Measurements from ENCODE around the gene GMDS. TPM values are rescaled to one million over a fixed set of nuclear protein-coding genes. Genes with fewer than 3 reads are reported as not detected.

GMDS gene
- polyA plus RNA-seq, 1 of the 3 experiments (the other 2 are of a cell fraction), result 12.3 TPM

GRCh38 chr6:2038092-2038491, 207.3 kb downstream of the GMDS start:
- peak; percentile 59 for DNase-seq
- peak overlapping the region; percentile 38; the same call in 1 of the 2 replicates for H3K4me2 ChIP-seq
- no peaks in the 10 kb centered on the region for H3K9me3 ChIP-seq
- CTCF ChIA-PET, result interaction anchor here (0.6 to 1.5 kb wide), 9 partner anchors 8 to 426 kb away, joined by 3 to 6 read pairs (median 4); no protein-coding TSS in a partner anchor
- no peaks in the 10 kb centered on the region for H3K27me3 ChIP-seq (ENCODE audit: insufficient read depth)
- H3K36me3 ChIP-seq (replicated peaks in 1 of 2; ENCODE audit: control insufficient read depth in 1 of 2, insufficient read depth in 2 of 2, low read length in 1 of 2), result no peaks in the 10 kb centered on the region
- H3K79me2 ChIP-seq (ENCODE audit: insufficient read depth), result no peaks in the 10 kb centered on the region
- H4K20me1 ChIP-seq (ENCODE audit: insufficient read depth), result no peaks in the 10 kb centered on the region
- WGBS (ENCODE audit: low lambda C conversion rate), result 27% methylated on average over 8 of the region's 8 CpGs
- H3F3A ChIP-seq (replicated peaks; ENCODE audit: insufficient read depth), result no peaks in the 10 kb centered on the region
- no peaks in the 10 kb centered on the region for H3K9me2 ChIP-seq
- peaks cover 0 to 10% of the 10 kb centered on the region in 2 experiments; a peak in 2 of 4 replicates for H3K4me1 ChIP-seq (ENCODE audit: control insufficient read depth in 1 of 2, insufficient read depth in 2 of 2, low read depth in 1 of 2, low read length in 1 of 2)
- H3K4me3 ChIP-seq (ENCODE audit: low read depth in 2 of 2, low read length in 1 of 2), result no peak overlapping the region
- no peak overlapping the region for H3K9ac ChIP-seq
- POLR2A ChIA-PET, result no interaction called here
- H2AFZ ChIP-seq (ENCODE audit: low read depth), result no peak overlapping the region
- H3K27ac ChIP-seq (ENCODE audit: low read depth in 2 of 2, low read length in 1 of 2), result peak overlapping the region; percentile 3 to 55; a peak in 3 of 4 replicates
- TF ChIP-seq GABPA (IDR thresholded peaks at IDR 0.05; ENCODE audit: low read depth) (no peak), MAX (IDR thresholded peaks at IDR 0.05; ENCODE audit: low read depth) (peak; percentile 54; the same call in 1 of the 2 replicates), ELF1 (IDR thresholded peaks at IDR 0.05) (no peak), FOSL2 (IDR thresholded peaks at IDR 0.05; ENCODE audit: borderline replicate concordance, low read depth) (peak; percentile 33; the same call in 1 of the 2 replicates), EP300 (IDR thresholded peaks at IDR 0.05; ENCODE audit: borderline replicate concordance in 1 of 2, low read depth in 1 of 2, low read length in 1 of 2) (peak; percentile 40 to 89; a peak in 3 of 4 replicates), TEAD4 (IDR thresholded peaks at IDR 0.05; ENCODE audit: borderline replicate concordance, insufficient read depth) (peak; percentile 85), FOXM1 (IDR thresholded peaks at IDR 0.05; ENCODE audit: low read depth) (peak; percentile 91), CHD2 (IDR thresholded peaks at IDR 0.05; ENCODE audit: low read length, partially characterized antibody) (peak; percentile 53), REST (IDR thresholded peaks at IDR 0.05; ENCODE audit: low read depth, low read length) (no peak; the same call in 1 of the 2 replicates), POLR2AphosphoS5 (IDR thresholded peaks at IDR 0.05; ENCODE audit: low read depth, low read length) (peak; percentile 38; the same call in 1 of the 2 replicates), CTCF (IDR thresholded peaks at IDR 0.05) (no peak), ZBTB33 (IDR thresholded peaks at IDR 0.05; ENCODE audit: borderline replicate concordance, low read depth) (peak; percentile 55; the same call in 1 of the 2 replicates), TCF12 (IDR thresholded peaks at IDR 0.05) (peak; percentile 93), TAF1 (IDR thresholded peaks at IDR 0.05; ENCODE audit: borderline replicate concordance, low read depth, low read length) (no peak), USF1 (IDR thresholded peaks at IDR 0.05; ENCODE audit: borderline replicate concordance, low read depth) (no peak), RXRA (IDR thresholded peaks at IDR 0.05; ENCODE audit: borderline replicate concordance, low read depth) (peak; percentile 58; the same call in 1 of the 2 replicates), PBX3 (IDR thresholded peaks at IDR 0.05) (peak; percentile 86), GATA2 (CRISPR knock-in tag; IDR thresholded peaks at IDR 0.05) (peak; percentile 82), MXI1 (IDR thresholded peaks at IDR 0.05; ENCODE audit: low read depth, low read length) (no peak), NFIC (IDR thresholded peaks at IDR 0.05; ENCODE audit: borderline replicate concordance) (peak; percentile 93), SIN3A (IDR thresholded peaks at IDR 0.05; ENCODE audit: borderline replicate concordance, low read depth, low read length) (0 out of 2 replicates have a peak, but pooled peaks have one; percentile 55), YY1 (IDR thresholded peaks at IDR 0.05; ENCODE audit: low read depth) (no peak), MEF2A (IDR thresholded peaks at IDR 0.05; ENCODE audit: borderline replicate concordance, low read depth) (no peak)

All from SK-N-SH (cell line).